Activated naive CD8-positive, alpha-beta T cell (primary cell): ENCODE results near the gene TMPRSS11B.
A peak's percentile ranks its signal among the peaks of the same experiment; 100 is the strongest.
"Not testable (repeated sequence)": the region's sequence is repeated elsewhere in the genome, so short reads cannot be mapped to it uniquely, and the experiment has no call there.

ENCODE experiments used
- H3K27ac Mint-ChIP-seq: one replicate; pipeline ENCODE4 v1.8.0; 2021; ENCODE audit warnings: mixed read lengths
- H3K27me3 Mint-ChIP-seq: one replicate; pipeline ENCODE4 v1.8.0; 2021; ENCODE audit warnings: mixed read lengths
- H3K36me3 Mint-ChIP-seq: one replicate; pipeline ENCODE4 v1.8.0; 2021; ENCODE audit warnings: mixed read lengths
- H3K4me1 Mint-ChIP-seq: one replicate; pipeline ENCODE4 v1.8.0; 2021; ENCODE audit warnings: low read depth, mixed read lengths
- H3K4me3 Mint-ChIP-seq: one replicate; pipeline ENCODE4 v1.8.0; 2021; ENCODE audit warnings: mild to moderate bottlenecking, mixed read lengths
- H3K9me3 Mint-ChIP-seq: one replicate; pipeline ENCODE4 v1.8.0; 2021; ENCODE audit warnings: low read depth, mixed read lengths

The TMPRSS11B gene

GRCh38 chr4:68245594-68245993 is at the start of gene TMPRSS11B:
TMPRSS11B (minus strand) TSS chr4:68245694; CDS start chr4:68245558, 136 bp downstream.
- no peaks in the 10 kb centered on the region for H3K27me3 Mint-ChIP-seq
- H3K27ac Mint-ChIP-seq: no peak within 1 kb of the TSS
- peaks cover 2% of the 10 kb centered on the region for H3K36me3 Mint-ChIP-seq
- peaks cover 13% of the 10 kb centered on the region for H3K4me1 Mint-ChIP-seq
- no peak within 1 kb of the TSS for H3K4me3 Mint-ChIP-seq
- peaks cover 4% of the 10 kb centered on the region for H3K9me3 Mint-ChIP-seq

- Mint-ChIP-seq H3K9me3 (no peaks in the 10 kb centered on the region), H3K36me3 (no peaks in the 10 kb centered on the region), H3K27me3 (peaks cover 5% of the 10 kb centered on the region), H3K27ac (no peak overlapping the region), H3K4me1 (no peaks in the 10 kb centered on the region), H3K4me3 (no peak overlapping the region)
Measured at GRCh38 chr4:68291256-68291655, 45.8 kb upstream of the TMPRSS11B start.

- Mint-ChIP-seq H3K27ac (no peak overlapping the region), H3K4me3 (no peak overlapping the region), H3K36me3 (no peaks in the 10 kb centered on the region), H3K27me3 (peaks cover 5% of the 10 kb centered on the region), H3K4me1 (no peaks in the 10 kb centered on the region), H3K9me3 (no peaks in the 10 kb centered on the region)
Measured at GRCh38 chr4:68288393-68288740, 42.9 kb upstream of the TMPRSS11B start.

- H3K36me3 Mint-ChIP-seq: no peaks in the 10 kb centered on the region
Measured at GRCh38 chr4:68287704-68288392, 42.4 kb upstream of the TMPRSS11B start.

GRCh38 chr4:68283714-68284113 is 38.2 kb upstream of the TMPRSS11B start:
- no peaks in the 10 kb centered on the region for H3K9me3 Mint-ChIP-seq
- no peaks in the 10 kb centered on the region for H3K4me1 Mint-ChIP-seq
- peaks cover 2% of the 10 kb centered on the region for H3K27me3 Mint-ChIP-seq
- H3K27ac Mint-ChIP-seq: no peak overlapping the region
- no peak overlapping the region for H3K4me3 Mint-ChIP-seq
- H3K36me3 Mint-ChIP-seq: no peaks in the 10 kb centered on the region

More at GRCh38 chr4:68287704-68288392, 42.4 kb upstream of the TMPRSS11B start:
- H3K9me3 Mint-ChIP-seq: no peaks in the 10 kb centered on the region
- no peak overlapping the region for H3K4me3 Mint-ChIP-seq
- no peak overlapping the region for H3K27ac Mint-ChIP-seq
- H3K27me3 Mint-ChIP-seq: peaks cover 5% of the 10 kb centered on the region
- no peaks in the 10 kb centered on the region for H3K4me1 Mint-ChIP-seq

GRCh38 chr4:68283095-68283494 is 37.6 kb upstream of the TMPRSS11B start:
- H3K27me3 Mint-ChIP-seq: peaks cover 2% of the 10 kb centered on the region

GRCh38 chr4:68281796-68282740 is 36.6 kb upstream of the TMPRSS11B start:
- H3K27ac Mint-ChIP-seq, H3K36me3 Mint-ChIP-seq, H3K27me3 Mint-ChIP-seq, H3K4me1 Mint-ChIP-seq, H3K9me3 Mint-ChIP-seq, H3K4me3 Mint-ChIP-seq: not testable (repeated sequence)

More at GRCh38 chr4:68283095-68283494, 37.6 kb upstream of the TMPRSS11B start:
- Mint-ChIP-seq H3K9me3 (no peaks in the 10 kb centered on the region), H3K27ac (no peak overlapping the region), H3K36me3 (no peaks in the 10 kb centered on the region), H3K4me1 (no peaks in the 10 kb centered on the region), H3K4me3 (no peak overlapping the region)

GRCh38 chr4:68278029-68278428 is 32.5 kb upstream of the TMPRSS11B start:
- Mint-ChIP-seq H3K27me3 (peaks cover 1% of the 10 kb centered on the region), H3K4me1 (no peaks in the 10 kb centered on the region), H3K4me3 (no peak overlapping the region), H3K9me3 (no peaks in the 10 kb centered on the region), H3K27ac (no peak overlapping the region), H3K36me3 (no peaks in the 10 kb centered on the region)

GRCh38 chr4:68277627-68278026 is 32.1 kb upstream of the TMPRSS11B start:
- peaks cover 3% of the 10 kb centered on the region for H3K27me3 Mint-ChIP-seq
- no peaks in the 10 kb centered on the region for H3K4me1 Mint-ChIP-seq
- H3K36me3 Mint-ChIP-seq: no peaks in the 10 kb centered on the region
- H3K27ac Mint-ChIP-seq: no peak overlapping the region
- H3K9me3 Mint-ChIP-seq: no peaks in the 10 kb centered on the region
- H3K4me3 Mint-ChIP-seq: no peak overlapping the region

GRCh38 chr4:68272860-68273259 is 27.4 kb upstream of the TMPRSS11B start:
- no peaks in the 10 kb centered on the region for H3K9me3 Mint-ChIP-seq
- no peak overlapping the region for H3K27ac Mint-ChIP-seq
- H3K4me1 Mint-ChIP-seq: peaks cover 2% of the 10 kb centered on the region

GRCh38 chr4:68272380-68272779 is 26.9 kb upstream of the TMPRSS11B start:
- no peaks in the 10 kb centered on the region for H3K9me3 Mint-ChIP-seq
- peak overlapping the region; percentile 1 for H3K4me3 Mint-ChIP-seq

More at GRCh38 chr4:68272860-68273259, 27.4 kb upstream of the TMPRSS11B start:
- Mint-ChIP-seq H3K27me3 (peaks cover 4% of the 10 kb centered on the region), H3K36me3 (no peaks in the 10 kb centered on the region), H3K4me3 (no peak overlapping the region)

GRCh38 chr4:68271851-68272357 is 26.4 kb upstream of the TMPRSS11B start:
- H3K4me1 Mint-ChIP-seq: peaks cover 2% of the 10 kb centered on the region
- peaks cover 4% of the 10 kb centered on the region for H3K27me3 Mint-ChIP-seq
- H3K36me3 Mint-ChIP-seq: no peaks in the 10 kb centered on the region
- no peak overlapping the region for H3K27ac Mint-ChIP-seq
- peak overlapping the region; percentile 1 for H3K4me3 Mint-ChIP-seq
- H3K9me3 Mint-ChIP-seq: no peaks in the 10 kb centered on the region

More at GRCh38 chr4:68272380-68272779, 26.9 kb upstream of the TMPRSS11B start:
- Mint-ChIP-seq H3K27me3 (peaks cover 4% of the 10 kb centered on the region), H3K27ac (no peak overlapping the region), H3K4me1 (peaks cover 2% of the 10 kb centered on the region), H3K36me3 (no peaks in the 10 kb centered on the region)

- Mint-ChIP-seq H3K27me3 (no peaks in the 10 kb centered on the region), H3K9me3 (peaks cover 6% of the 10 kb centered on the region), H3K27ac (no peak overlapping the region), H3K36me3 (peaks cover 2% of the 10 kb centered on the region), H3K4me1 (peaks cover 2% of the 10 kb centered on the region), H3K4me3 (no peak overlapping the region)
Measured at GRCh38 chr4:68267433-68267944, 22.0 kb upstream of the TMPRSS11B start.

GRCh38 chr4:68264875-68265565 is 19.5 kb upstream of the TMPRSS11B start:
- H3K9me3 Mint-ChIP-seq: peaks cover 6% of the 10 kb centered on the region
- H3K27ac Mint-ChIP-seq: no peak overlapping the region
- H3K36me3 Mint-ChIP-seq: peaks cover 2% of the 10 kb centered on the region
- H3K4me3 Mint-ChIP-seq: no peak overlapping the region
- H3K27me3 Mint-ChIP-seq: no peaks in the 10 kb centered on the region
- no peaks in the 10 kb centered on the region for H3K4me1 Mint-ChIP-seq
